Transverse colon (tissue), 4 donors: Measurements from ENCODE around the gene MBOAT2. TPM values are rescaled to one million over a fixed set of nuclear protein-coding genes. Genes with fewer than 3 reads are reported as not detected.

Experiments
- DNase-seq: peaks from one replicate; pipeline ENCODE4 v3.0.0-alpha.2; 2019
- H3K27ac ChIP-seq, 4 donors: fragments of 200-600 bp; sonication (generic); 2 replicates each; pipeline ENCODE4 v1.5.1; 2016 to 2018; ENCODE audit warnings: inconsistent platforms in 4 of 4
- H3K27me3 ChIP-seq: fragments of 200-600 bp; sonication (generic); 2 replicates; pipeline ENCODE4 v1.5.1; 2017; ENCODE audit warnings: inconsistent platforms
- H3K36me3 ChIP-seq, 4 donors: fragments of 200-600 bp; sonication (generic); 2 replicates each; pipeline ENCODE4 v1.5.1; 2017 to 2019; ENCODE audit warnings: inconsistent platforms in 4 of 4
- H3K4me1 ChIP-seq, 4 donors: fragments of 200-600 bp; sonication (generic); 2 replicates each; pipeline ENCODE4 v1.5.1; 2017 to 2020; ENCODE audit warnings: inconsistent platforms in 4 of 4
- H3K4me3 ChIP-seq, 4 donors: fragments of 200-600 bp; sonication (generic); 1 replicate in 1 of 4; 2 replicates in 3 of 4; pipeline versions ENCODE4 v1.5.1 to v1.6.1; 2017 to 2019; ENCODE audit warnings: inconsistent platforms in 4 of 4
- H3K9me3 ChIP-seq, 2 donors: fragments of 200-600 bp; sonication (generic); 2 replicates each; pipeline ENCODE4 v1.5.1; 2017 to 2019; ENCODE audit warnings: inconsistent platforms in 2 of 2
- CTCF ChIP-seq, 5 experiments: fragments of 200-600 bp in 3 of 5; fragments of 450-650 bp in 2 of 5; sonication (generic) in 3 of 5; IDR thresholded peaks; 1 replicate in 2 of 5; 2 replicates in 3 of 5; pipeline ENCODE4 v1.5.1; 2016 to 2017; ENCODE audit warnings: antibody characterized with exemption in 5 of 5, inconsistent platforms in 3 of 5, mild to moderate bottlenecking in 2 of 5, moderate library complexity in 1 of 5
- EP300 ChIP-seq: sonication (generic); formaldehyde crosslinking; IDR thresholded peaks from one replicate; pipeline ENCODE4 v1.6.1; 2017; ENCODE audit warnings: antibody characterized with exemption, low read depth
- POLR2A ChIP-seq: fragments of 450-650 bp; IDR thresholded peaks from one replicate; pipeline ENCODE4 v1.6.1; 2016; ENCODE audit warnings: antibody characterized with exemption, mild to moderate bottlenecking, moderate library complexity
- POLR2AphosphoS5 ChIP-seq, 3 donors: sonication (generic); formaldehyde crosslinking; IDR thresholded peaks; one replicate each; pipeline ENCODE4 v1.6.1; 2016; ENCODE audit warnings: antibody characterized with exemption in 3 of 3
- WGBS, 2 donors: methylation state at CpG; one replicate each; pipeline ENCODE4 v1.1.5; 2018; ENCODE audit warnings: low coverage in 1 of 2; 5-methylcytosine and 5-hydroxymethylcytosine counted together
- in situ Hi-C, 4 donors: fragments of 200-750 bp; cut with MboI; loops; one replicate each; pipeline versions ENCODE4 v1.15.0 to v1.15.1; 2017; ENCODE audit warnings: low sequenced_read_pairs in 3 of 4, low pct_ligation_motif_present in 1 of 4, low pct_unique_long_range_greater_than_20kb in 1 of 4
- intact Hi-C: fragments of 100-400 bp; cut with DNase I; formaldehyde crosslinking; loops from one replicate; pipeline ENCODE4 v1.15.1; 2023; ENCODE audit warnings: low total_unique reads
- total RNA-seq, 4 donors: library from RNA; depleted of rRNA; stranded (reverse); fragments of >200 nt; gene quantifications; one replicate each; pipeline ENCODE4 v1.1.0, GENCODE V29; 2016

The MBOAT2 gene
- total RNA-seq, 4 donors from 2014 or later = 10.0 to 132 (median 89.2) TPM

- H3K4me1 ChIP-seq = no peaks in the 10 kb centered on the region
- H3K27me3 ChIP-seq = no peaks in the 10 kb centered on the region
- intact Hi-C loops (no loop called here), in situ Hi-C loops (loop anchor here in 3 of 4 donors (10.0 kb wide), 1 partner anchor 257 kb away; no protein-coding TSS in a partner anchor)
- WGBS, 2 donors = 68 to 75% methylated on average over 3 to 4 of the region's 4 CpGs
- peaks cover 0 to 12% (median 0%) of the 10 kb centered on the region in 4 donors for H3K36me3 ChIP-seq
- no peak overlapping the region for H3K4me3 ChIP-seq
- no peaks in the 10 kb centered on the region for H3K9me3 ChIP-seq
- no peak for TF ChIP-seq EP300
- TF ChIP-seq POLR2A = no peak
- TF ChIP-seq CTCF (IDR thresholded peaks at IDR 0.05) = no peak
- no peak for TF ChIP-seq POLR2AphosphoS5 (IDR thresholded peaks at IDR 0.05)
- no peak for DNase-seq
- H3K27ac ChIP-seq = no peak overlapping the region
Observed at GRCh38 chr2:8877332-8877731, 126.2 kb downstream of the MBOAT2 start.

- intact Hi-C loops = no loop called here
- no peak overlapping the region for H3K27ac ChIP-seq
- no peaks in the 10 kb centered on the region for H3K4me1 ChIP-seq
- peaks cover 0 to 12% (median 0%) of the 10 kb centered on the region in 4 donors for H3K36me3 ChIP-seq
- no peak overlapping the region for H3K4me3 ChIP-seq
- TF ChIP-seq POLR2AphosphoS5 (IDR thresholded peaks at IDR 0.05) (no peak), POLR2A (no peak), CTCF (IDR thresholded peaks at IDR 0.05) (no peak), EP300 (no peak)
- H3K9me3 ChIP-seq = no peaks in the 10 kb centered on the region
- no peak for DNase-seq
- H3K27me3 ChIP-seq = no peaks in the 10 kb centered on the region
- in situ Hi-C loops = loop anchor here in 3 of 4 donors (10.0 kb wide), 1 partner anchor 258 kb away; no protein-coding TSS in a partner anchor
Observed at GRCh38 chr2:8876628-8877027, 126.9 kb downstream of the MBOAT2 start.

- intact Hi-C loops (no loop called here), in situ Hi-C loops (loop anchor here (10.0 to 25.0 kb wide), 2 partner anchors 262 to 264 kb away; no protein-coding TSS in a partner anchor)
- Histone ChIP-seq H3K36me3 (no peaks in the 10 kb centered on the region), H3K27ac (no peak overlapping the region), H3K4me3 (no peak overlapping the region), H3K9me3 (no peaks in the 10 kb centered on the region), H3K27me3 (no peaks in the 10 kb centered on the region), H3K4me1 (no peaks in the 10 kb centered on the region)
- DNase-seq = no peak
- TF ChIP-seq CTCF (IDR thresholded peaks at IDR 0.05) (peak; percentile 49 to 62 (median 57)), POLR2A (no peak)
- whole genome bisulfite sequencing, 2 donors = 49 to 76% methylated on average over 3 to 11 of the region's 11 CpGs
Observed at GRCh38 chr2:8872821-8873432, 130.6 kb downstream of the MBOAT2 start.

- in situ Hi-C loops = loop anchor here (10.0 to 25.0 kb wide), 2 partner anchors 264 to 267 kb away; no protein-coding TSS in a partner anchor
- no peaks in the 10 kb centered on the region for H3K36me3 ChIP-seq
- H3K4me1 ChIP-seq = no peaks in the 10 kb centered on the region
- H3K9me3 ChIP-seq = no peaks in the 10 kb centered on the region
- WGBS, 2 donors = 79 to 87% methylated on average over 2 of the region's 2 CpGs
- no peaks in the 10 kb centered on the region for H3K27me3 ChIP-seq
- intact Hi-C loops = no loop called here
- no peak overlapping the region for H3K4me3 ChIP-seq
- TF ChIP-seq EP300 (no peak), CTCF (IDR thresholded peaks at IDR 0.05) (no peak), POLR2AphosphoS5 (IDR thresholded peaks at IDR 0.05) (no peak), POLR2A (no peak)
- no peak overlapping the region for H3K27ac ChIP-seq
- DNase-seq = no peak
Observed at GRCh38 chr2:8870441-8870840, 133.0 kb downstream of the MBOAT2 start.
